GM23338 (cell line): Measurements from ENCODE around the gene ZNF212. TPM values are rescaled to one million over a fixed set of nuclear protein-coding genes. Genes with fewer than 3 reads are reported as not detected.
"Not testable (repeated sequence)": the region's sequence is repeated elsewhere in the genome, so short reads cannot be mapped to it uniquely, and the experiment has no call there.

Source experiments
- ATAC-seq: fragments of 200-7000 bp; cut with Tn5 transposase; 3 replicates; pipeline ENCODE4 v1.9.1; 2020
- DNase-seq: peaks from one replicate; pipeline ENCODE4 v3.0.0-alpha.2; 2015; ENCODE audit warnings: low spot score
- H2AFZ ChIP-seq: fragments of 200-600 bp; sonication (generic); 2 replicates; pipeline ENCODE4 v1.8.0; 2016; ENCODE audit warnings: antibody characterized with exemption, mild to moderate bottlenecking, moderate library complexity
- H3F3A ChIP-seq: fragments of 200-600 bp; sonication (generic); replicated peaks from 2 replicates; pipeline ENCODE4 v1.8.0; 2017; ENCODE audit warnings: antibody characterized with exemption, mixed run types, low read depth
- H3K27ac ChIP-seq: fragments of 200-600 bp; sonication (generic); 2 replicates; pipeline ENCODE4 v1.6.1; 2016; ENCODE audit warnings: low read depth
- H3K27me3 ChIP-seq: fragments of 200-600 bp; sonication (generic); 2 replicates; pipeline ENCODE4 v1.8.0; 2016; ENCODE audit warnings: mild to moderate bottlenecking, mixed run types, moderate library complexity; ENCODE audit not compliant: insufficient read depth
- H3K36me3 ChIP-seq: fragments of 200-600 bp; sonication (generic); 2 replicates; pipeline ENCODE4 v1.8.0; 2016; ENCODE audit warnings: mild to moderate bottlenecking; ENCODE audit not compliant: insufficient read depth
- H3K4me1 ChIP-seq: fragments of 200-600 bp; sonication (generic); 2 replicates; pipeline ENCODE4 v1.8.0; 2016; ENCODE audit warnings: mild to moderate bottlenecking, moderate library complexity; ENCODE audit not compliant: insufficient read depth
- H3K4me2 ChIP-seq: fragments of 200-600 bp; sonication (generic); 2 replicates; pipeline ENCODE4 v1.7.1; 2017; ENCODE audit warnings: mixed run types
- H3K4me3 ChIP-seq: fragments of 200-600 bp; sonication (generic); 2 replicates; pipeline ENCODE4 v1.6.1; 2016; ENCODE audit warnings: mixed run types
- H3K79me2 ChIP-seq: fragments of 200-600 bp; sonication (generic); replicated peaks from 2 replicates; pipeline ENCODE4 v1.8.0; 2017; ENCODE audit warnings: mild to moderate bottlenecking; ENCODE audit not compliant: insufficient read depth
- H3K9me2 ChIP-seq: fragments of 200-600 bp; sonication (generic); 2 replicates; pipeline ENCODE4 v1.8.0; 2017; ENCODE audit not compliant: insufficient read depth
- H4K20me1 ChIP-seq: fragments of 200-600 bp; sonication (generic); replicated peaks from 2 replicates; pipeline ENCODE4 v1.8.0; 2017; ENCODE audit warnings: mild to moderate bottlenecking; ENCODE audit not compliant: insufficient read depth
- H3K27ac Mint-ChIP-seq: 2 replicates; pipeline ENCODE4 v1.8.0; 2020; ENCODE audit warnings: inconsistent platforms, mild to moderate bottlenecking, moderate library complexity, mixed read lengths
- H3K27me3 Mint-ChIP-seq: 3 replicates; pipeline ENCODE4 v1.8.0; 2022; ENCODE audit warnings: low read depth, mild to moderate bottlenecking, moderate library complexity, mixed read lengths, inconsistent platforms; ENCODE audit not compliant: insufficient read depth, poor library complexity
- H3K36me3 Mint-ChIP-seq: 3 replicates; pipeline ENCODE4 v1.8.0; 2021; ENCODE audit warnings: low read depth, mild to moderate bottlenecking, inconsistent platforms, moderate library complexity, mixed read lengths
- H3K4me1 Mint-ChIP-seq: 3 replicates; pipeline ENCODE4 v1.8.0; 2020; ENCODE audit warnings: mild to moderate bottlenecking, inconsistent platforms, mixed read lengths
- H3K4me3 Mint-ChIP-seq: 3 replicates; pipeline ENCODE4 v1.8.0; 2021; ENCODE audit warnings: moderate library complexity, mild to moderate bottlenecking, inconsistent platforms, mixed read lengths
- H3K9me3 Mint-ChIP-seq: 3 replicates; pipeline ENCODE4 v1.8.0; 2020; ENCODE audit warnings: moderate library complexity, mild to moderate bottlenecking, inconsistent platforms, mixed read lengths
- CREB1 ChIP-seq: fragments of 250-450 bp; sonication (Bioruptor Pico); IDR thresholded peaks from 2 replicates; pipeline ENCODE4 v1.5.0; 2020; ENCODE audit warnings: low read depth, mild to moderate bottlenecking, moderate library complexity
- CTCF ChIP-seq, 2 experiments: fragments of 200-600 bp in 1 of 2; sonication (generic) in 1 of 2; conservative IDR thresholded peaks; 2 replicates each; pipeline versions ENCODE4 v1.5.1 to v1.6.1; 2016 to 2017; ENCODE audit warnings: antibody characterized with exemption in 2 of 2, low read depth in 2 of 2, mild to moderate bottlenecking in 2 of 2, moderate library complexity in 1 of 2
- EZH2 ChIP-seq: fragments of 200-600 bp; sonication (generic); IDR thresholded peaks from one replicate; pipeline ENCODE4 v1.8.0; 2017; ENCODE audit warnings: antibody characterized with exemption, mild to moderate bottlenecking, low read depth; ENCODE audit not compliant: unreplicated experiment
- EZH2phosphoT487 ChIP-seq: fragments of 200-600 bp; sonication (generic); IDR thresholded peaks from one replicate; pipeline ENCODE4 v1.8.1; 2018; ENCODE audit warnings: antibody characterized with exemption; ENCODE audit not compliant: unreplicated experiment
- JUNB ChIP-seq: IDR thresholded peaks from one replicate; pipeline ENCODE4 v1.6.1; 2016; ENCODE audit warnings: antibody characterized with exemption; ENCODE audit not compliant: unreplicated experiment
- NANOG ChIP-seq: IDR thresholded peaks from 2 replicates; pipeline ENCODE4 v1.6.1; 2016; ENCODE audit warnings: antibody characterized with exemption, borderline replicate concordance
- POLR2AphosphoS5 ChIP-seq: IDR thresholded peaks from 2 replicates; pipeline ENCODE4 v1.6.1; 2016; ENCODE audit warnings: antibody characterized with exemption, low read depth
- REST ChIP-seq: IDR thresholded peaks from one replicate; pipeline ENCODE4 v1.6.1; 2018; ENCODE audit warnings: antibody characterized with exemption; ENCODE audit not compliant: unreplicated experiment
- STAT1 ChIP-seq: IDR thresholded peaks from one replicate; pipeline ENCODE4 v1.6.1; 2016; ENCODE audit warnings: antibody characterized with exemption; ENCODE audit not compliant: unreplicated experiment
- ZNF114 ChIP-seq: fragments of 250-450 bp; sonication (Bioruptor Pico); IDR thresholded peaks from 2 replicates; pipeline ENCODE4 v1.5.0; 2020; ENCODE audit warnings: mild to moderate bottlenecking, moderate library complexity
- ZNF331 ChIP-seq: fragments of 250-450 bp; sonication (Bioruptor Pico); IDR thresholded peaks from 2 replicates; pipeline ENCODE4 v1.5.0; 2020; ENCODE audit warnings: low read depth, mild to moderate bottlenecking, moderate library complexity
- ZNF462 ChIP-seq: fragments of 250-450 bp; sonication (Bioruptor Pico); IDR thresholded peaks from 2 replicates; pipeline ENCODE4 v1.5.0; 2020; ENCODE audit warnings: mild to moderate bottlenecking, moderate library complexity
- polyA plus RNA-seq: library from polyadenylated mRNA; unstranded; fragments of >200 nt; fragmentation: Nextera tagmentation; extraction: Ambion mirVana; gene quantifications from 2 replicates; pipeline ENCODE4 v1.2.1, GENCODE V29; 2016
- total RNA-seq: library from RNA; depleted of rRNA; stranded (reverse); fragments of >200 nt; shearing (Covaris generic); gene quantifications from 2 replicates; pipeline ENCODE4 v1.2.3, GENCODE V29; 2014

Gene ZNF212
- total and polyA plus RNA-seq, 2 experiments from 2014 or later = 10.8 to 18.9 TPM

GRCh38 chr7:149274424-149274823 lies 35.0 kb downstream of the ZNF212 start:
- not testable (repeated sequence) for H3F3A ChIP-seq, H2AFZ ChIP-seq, H3K4me1 ChIP-seq, H4K20me1 ChIP-seq, DNase-seq, H3K4me1 Mint-ChIP-seq, H3K9me3 Mint-ChIP-seq, H3K27me3 Mint-ChIP-seq, H3K4me2 ChIP-seq, H3K4me3 ChIP-seq, H3K27ac ChIP-seq, H3K36me3 ChIP-seq, H3K4me3 Mint-ChIP-seq, ATAC-seq, H3K27ac Mint-ChIP-seq, H3K79me2 ChIP-seq, H3K27me3 ChIP-seq, H3K9me2 ChIP-seq
- H3K36me3 Mint-ChIP-seq = peaks cover 52% of the 10 kb centered on the region

- H3K27me3 ChIP-seq = no peaks in the 10 kb centered on the region
- 0 out of 2 replicates have a peak, but pooled peaks cover 4% of the 10 kb centered on the region for H3F3A ChIP-seq
- no peak for DNase-seq
- Mint-ChIP-seq H3K9me3 (no peaks in the 10 kb centered on the region; the same call in 2 of the 3 replicates), H3K36me3 (peaks cover 58% of the 10 kb centered on the region), H3K27me3 (peaks cover 5% of the 10 kb centered on the region), H3K27ac (no peak overlapping the region), H3K4me1 (peaks cover 3% of the 10 kb centered on the region; the same call in 2 of the 3 replicates), H3K4me3 (no peak overlapping the region)
- no peaks in the 10 kb centered on the region for H3K36me3 ChIP-seq
- no peaks in the 10 kb centered on the region for H3K9me2 ChIP-seq
- no peak overlapping the region for H3K27ac ChIP-seq
- ATAC-seq = no peak
- H3K4me1 ChIP-seq = no peaks in the 10 kb centered on the region
- no peaks in the 10 kb centered on the region for H4K20me1 ChIP-seq
- H2AFZ ChIP-seq = no peak overlapping the region
- H3K79me2 ChIP-seq = no peaks in the 10 kb centered on the region
- H3K4me2 ChIP-seq = no peak overlapping the region
- no peak overlapping the region for H3K4me3 ChIP-seq
- no peak for TF ChIP-seq POLR2AphosphoS5
- no peak for TF ChIP-seq EZH2
- TF ChIP-seq ZNF331 (CRISPR knock-in tag) = no peak
- no peak for TF ChIP-seq STAT1
- no peak for TF ChIP-seq REST
- no peak for TF ChIP-seq ZNF462 (CRISPR knock-in tag)
- no peak for TF ChIP-seq NANOG
- no peak for TF ChIP-seq CTCF (conservative IDR thresholded peaks at IDR 0.05; ENCODE audit: low read depth in 2 of 2)
- no peak for TF ChIP-seq JUNB
- no peak for TF ChIP-seq CREB1 (CRISPR knock-in tag)
- TF ChIP-seq ZNF114 (CRISPR knock-in tag) = no peak
- TF ChIP-seq EZH2phosphoT487 = no peak
These were observed 38.4 kb downstream of the ZNF212 start for GRCh38 chr7:149277871-149278270.
